Amniotic epithelial cell (primary cell): ENCODE results near the gene HLF.

Experiments
- DNase-seq: peaks from one replicate; pipeline ENCODE4 v3.0.0-alpha.2; 2010; ENCODE audit warnings: low read depth

HLF gene, protein sequence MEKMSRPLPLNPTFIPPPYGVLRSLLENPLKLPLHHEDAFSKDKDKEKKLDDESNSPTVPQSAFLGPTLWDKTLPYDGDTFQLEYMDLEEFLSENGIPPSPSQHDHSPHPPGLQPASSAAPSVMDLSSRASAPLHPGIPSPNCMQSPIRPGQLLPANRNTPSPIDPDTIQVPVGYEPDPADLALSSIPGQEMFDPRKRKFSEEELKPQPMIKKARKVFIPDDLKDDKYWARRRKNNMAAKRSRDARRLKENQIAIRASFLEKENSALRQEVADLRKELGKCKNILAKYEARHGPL

DNA sequence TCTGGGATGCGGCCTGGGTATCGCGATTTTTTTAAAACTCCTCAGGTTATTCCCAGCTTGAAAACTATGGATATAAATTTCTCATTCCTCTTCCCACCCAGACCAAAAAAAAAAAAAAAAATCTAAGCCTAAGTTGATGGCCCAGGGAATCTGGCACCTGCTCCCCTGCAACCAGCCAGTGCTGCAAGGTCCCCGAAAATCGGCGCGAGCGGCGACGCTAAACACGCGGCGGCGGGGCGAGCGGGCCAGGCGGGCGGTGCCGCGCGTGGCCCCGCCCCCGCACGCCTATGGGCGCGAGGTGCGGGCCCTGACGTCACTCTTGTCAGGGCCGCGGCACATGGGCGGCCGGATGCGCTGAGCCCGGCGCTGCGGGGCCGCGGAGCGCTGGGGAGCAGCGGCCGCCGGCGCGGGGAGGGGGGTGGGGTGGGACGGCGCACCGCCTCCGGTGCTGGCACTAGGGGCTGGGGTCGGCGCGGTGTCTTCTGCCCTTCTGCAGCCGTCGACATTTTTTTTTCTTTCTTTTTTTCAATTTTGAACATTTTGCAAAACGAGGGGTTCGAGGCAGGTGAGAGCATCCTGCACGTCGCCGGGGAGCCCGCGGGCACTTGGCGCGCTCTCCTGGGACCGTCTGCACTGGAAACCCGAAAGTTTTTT lies at the start of gene HLF:
Gene HLF (plus strand): TSS at position 316 of the 654 bp plus-strand sequence. CDS start 525 bp downstream, outside the sequence.
- peak; percentile 64 for DNase-seq

- DNase-seq, result no peak
These were observed 49.0 kb upstream of the HLF start for GRCh38 chr17:55215711-55216110.

DNA sequence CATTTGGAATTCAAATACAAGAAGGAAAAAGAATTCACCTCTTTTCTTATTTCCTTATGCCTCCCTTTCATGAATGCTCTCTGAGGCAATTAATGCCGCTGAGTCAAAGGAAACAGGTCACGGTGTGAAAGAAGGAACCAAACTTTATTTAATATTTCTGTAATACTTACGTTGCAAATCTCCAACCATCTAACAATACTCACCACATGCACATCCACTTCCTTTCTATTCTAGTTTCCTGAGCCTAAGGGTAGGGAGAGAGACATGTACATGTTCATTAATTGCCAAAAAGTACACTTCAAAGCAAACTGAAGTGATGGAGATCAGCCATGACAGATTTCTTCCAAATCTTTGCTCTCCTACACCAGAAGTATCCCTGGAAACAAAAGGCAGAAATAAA lies 47.9 kb upstream of the HLF start:
- no peak for DNase-seq

GRCh38 chr17:55219459-55219858 lies 45.3 kb upstream of the HLF start:
- DNase-seq, result no peak

DNA sequence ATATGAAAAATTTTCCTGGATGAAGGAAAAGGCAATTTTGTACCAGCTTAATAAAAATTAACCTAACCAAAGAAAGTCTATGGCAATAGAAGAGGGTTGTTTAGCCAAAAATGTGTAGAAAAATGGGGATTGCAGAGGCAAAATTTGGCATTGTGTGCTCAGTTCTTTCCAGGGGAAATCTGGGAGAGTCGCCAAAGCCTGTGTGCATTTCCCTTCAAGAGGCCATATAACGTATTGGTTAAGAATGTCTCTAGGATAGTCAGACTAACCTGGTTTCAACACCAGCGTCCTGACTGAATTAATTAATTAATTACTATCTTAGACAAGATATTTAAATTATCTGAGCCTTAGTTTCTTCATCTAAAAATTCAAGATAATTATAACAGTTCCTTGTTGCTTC lies 44.8 kb upstream of the HLF start:
- DNase-seq, result no peak

DNA sequence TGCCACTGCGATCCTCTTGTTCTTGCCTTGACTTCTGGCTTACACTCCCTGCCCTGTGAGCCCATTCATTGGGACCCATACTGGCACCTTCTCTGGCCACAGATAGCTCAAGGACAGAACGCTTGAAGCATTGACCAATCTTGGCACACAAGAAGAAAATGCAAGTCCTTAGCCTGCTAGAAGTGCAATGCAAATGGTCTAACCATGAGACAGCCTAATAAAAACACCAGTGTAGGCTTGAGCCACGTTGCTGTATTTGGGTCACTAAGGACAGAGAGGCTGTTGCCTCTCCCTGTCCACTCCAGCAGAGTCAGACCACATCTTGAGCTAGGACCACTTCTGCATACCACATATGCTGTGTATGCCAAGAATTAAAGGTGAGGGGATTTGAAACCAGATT lies 41.2 kb upstream of the HLF start:
- no peak for DNase-seq

DNA sequence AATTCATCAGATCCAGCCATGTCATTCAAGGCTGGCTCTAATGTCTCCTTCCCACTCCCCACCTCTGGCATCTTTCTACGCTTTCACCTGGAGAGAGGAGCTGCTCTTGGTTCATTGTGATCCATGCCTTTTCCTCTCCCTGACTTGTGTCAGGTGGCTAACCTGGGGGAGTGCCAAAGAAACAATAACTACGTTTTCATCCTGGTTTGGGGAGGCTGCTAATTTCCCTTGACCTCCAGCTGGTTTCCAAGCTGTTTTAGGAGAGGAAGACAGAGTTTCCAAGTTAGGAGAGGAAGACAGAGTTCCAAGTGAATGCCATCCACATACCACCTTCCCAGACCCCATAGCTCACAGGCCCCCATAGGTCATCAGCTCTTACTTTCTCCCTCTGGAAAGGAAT lies 40.0 kb upstream of the HLF start:
- no peak for DNase-seq

DNA sequence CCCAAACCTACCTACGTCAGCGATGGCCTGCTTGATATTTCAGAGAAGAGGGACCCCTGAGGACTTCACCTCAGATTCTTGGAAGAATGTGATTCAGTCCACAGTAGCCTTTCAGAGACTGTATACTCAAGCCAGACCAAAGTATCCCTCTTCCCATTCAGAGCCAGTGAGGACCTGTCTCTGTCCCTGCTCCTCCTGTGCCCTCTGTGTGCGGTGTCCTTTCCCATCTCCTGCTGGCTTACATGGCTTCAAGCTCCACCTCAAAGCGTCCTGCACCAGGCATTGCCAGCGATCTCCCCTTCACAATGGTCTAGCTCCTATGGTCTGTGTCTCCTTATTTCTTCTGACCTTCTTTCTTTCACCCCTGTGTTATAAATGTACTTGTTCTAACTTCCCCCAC lies 39.5 kb upstream of the HLF start:
- no peak for DNase-seq

GRCh38 chr17:55228683-55229192 lies 36.0 kb upstream of the HLF start:
- no peak for DNase-seq

GRCh38 chr17:55229276-55229675 lies 35.5 kb upstream of the HLF start:
- DNase-seq, result no peak

GRCh38 chr17:55230716-55231115 lies 34.0 kb upstream of the HLF start:
- no peak for DNase-seq

DNA sequence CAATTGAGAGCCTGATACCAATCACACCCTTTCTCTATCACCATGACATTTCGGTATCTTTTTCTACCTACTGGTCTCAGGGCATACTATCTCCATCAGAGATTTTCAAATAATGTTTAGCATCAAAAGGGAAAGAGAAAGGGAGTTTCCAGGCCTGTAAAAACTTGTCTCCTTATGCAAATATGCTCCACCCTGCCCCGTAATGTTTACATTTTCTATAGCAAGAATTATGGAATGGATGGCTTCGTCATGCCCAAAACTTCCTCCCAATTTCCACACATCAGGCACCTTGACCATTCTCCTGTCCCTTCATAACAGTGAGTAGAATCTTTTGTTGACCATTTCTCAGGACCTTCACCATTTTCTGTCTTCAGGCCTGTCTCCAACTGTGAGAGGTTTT lies 30.9 kb upstream of the HLF start:
- DNase-seq, result no peak

GRCh38 chr17:55236316-55236715 lies 28.4 kb upstream of the HLF start:
- no peak for DNase-seq

DNA sequence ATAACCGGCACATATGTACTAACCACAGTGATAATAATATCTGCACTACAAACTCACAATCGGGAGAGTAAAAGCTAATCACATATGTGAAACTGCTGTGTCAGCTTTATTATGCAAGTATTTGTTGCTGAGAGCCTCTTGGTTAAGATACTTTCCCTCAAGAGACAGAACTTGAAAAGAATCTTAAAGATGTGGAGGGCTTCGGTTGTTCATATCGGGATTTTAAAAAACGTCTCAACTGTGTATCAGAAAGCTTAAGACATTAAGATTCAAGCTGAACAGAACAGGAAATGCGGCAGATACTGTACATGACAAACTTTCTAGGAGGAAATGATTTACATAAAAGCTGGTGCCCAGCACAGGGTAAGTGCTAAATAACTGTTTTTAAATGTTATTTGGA lies 27.5 kb upstream of the HLF start:
- no peak for DNase-seq

DNA sequence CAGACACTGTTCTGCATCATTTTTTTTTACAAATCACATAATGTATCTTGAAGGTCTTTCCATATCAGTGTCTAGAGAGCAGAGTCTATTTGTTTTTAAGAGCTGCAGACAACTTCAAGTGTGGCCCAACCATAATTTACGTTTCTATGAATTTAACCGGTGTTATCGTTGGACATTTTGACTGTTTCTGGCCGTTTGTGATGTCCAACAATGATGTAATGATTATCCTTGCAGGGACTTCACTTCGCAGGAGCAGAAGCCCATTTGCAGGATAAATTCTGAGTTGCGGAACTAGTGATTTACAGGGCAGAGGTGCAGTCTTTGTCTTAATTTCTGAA lies 26.9 kb upstream of the HLF start:
- DNase-seq, result no peak

- DNase-seq, result peak; percentile 85
These were observed 26.4 kb upstream of the HLF start for GRCh38 chr17:55238179-55238930.

DNA sequence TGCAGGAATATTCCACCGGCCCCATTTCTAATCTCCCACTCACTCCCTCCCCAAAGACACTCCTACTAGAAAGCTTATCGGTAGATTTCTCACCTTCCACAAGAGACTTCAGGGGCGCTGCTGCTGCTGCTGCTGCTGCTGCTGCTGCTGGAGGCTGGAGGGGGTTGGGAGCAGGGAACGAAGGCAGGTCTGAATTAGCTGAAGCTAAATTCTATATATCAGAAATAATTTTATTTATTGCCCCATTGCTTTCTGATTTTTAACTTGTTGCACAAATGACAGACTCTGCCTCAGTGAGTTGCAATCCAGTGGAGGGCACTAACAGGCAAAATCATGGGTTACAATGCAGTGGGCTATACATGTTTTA lies 25.8 kb upstream of the HLF start:
- DNase-seq, result no peak

DNA sequence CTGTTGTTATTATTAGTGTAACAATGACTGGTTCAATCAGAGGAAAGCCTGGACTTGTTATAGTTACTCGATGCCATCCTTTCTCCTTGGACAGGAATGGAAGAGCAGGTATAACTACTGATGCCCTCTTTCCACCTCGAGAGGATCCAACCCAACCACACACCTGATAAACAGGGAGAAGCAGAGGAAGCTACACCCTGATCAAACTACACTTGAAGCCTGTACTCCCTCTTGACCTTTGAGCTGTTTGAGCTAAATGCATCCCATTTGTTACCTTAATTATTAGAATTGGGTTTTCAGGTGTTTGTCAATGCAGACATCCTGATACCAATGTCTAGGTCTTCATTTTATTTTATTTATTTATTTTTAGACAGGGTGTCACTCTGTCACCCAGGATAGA lies 23.7 kb upstream of the HLF start:
- no peak for DNase-seq

- no peak for DNase-seq
These were observed 22.3 kb upstream of the HLF start for GRCh38 chr17:55242476-55242875.

DNA sequence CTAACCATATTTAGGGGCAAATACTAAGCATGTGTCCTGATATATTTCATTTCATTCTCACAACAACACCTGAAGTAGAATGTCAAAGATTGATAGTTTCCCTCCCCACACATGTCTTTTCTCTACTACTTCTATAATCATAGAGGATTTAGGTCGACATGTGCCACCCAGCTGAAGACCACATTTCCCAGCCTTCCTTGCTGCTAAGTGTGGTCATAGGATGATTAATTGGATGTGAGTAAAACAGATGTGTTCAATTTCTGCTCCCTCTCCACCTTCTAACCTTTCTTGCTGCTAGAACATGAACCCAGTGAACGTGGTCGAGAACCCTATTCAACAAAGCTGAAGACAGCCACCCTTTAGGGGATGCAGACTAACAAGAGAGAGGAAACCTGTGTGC lies 18.8 kb upstream of the HLF start:
- DNase-seq, result no peak

- DNase-seq, result no peak
These were observed 18.2 kb upstream of the HLF start for GRCh38 chr17:55246583-55246982.

- DNase-seq, result no peak
These were observed 16.7 kb upstream of the HLF start for GRCh38 chr17:55248077-55248476.

DNA sequence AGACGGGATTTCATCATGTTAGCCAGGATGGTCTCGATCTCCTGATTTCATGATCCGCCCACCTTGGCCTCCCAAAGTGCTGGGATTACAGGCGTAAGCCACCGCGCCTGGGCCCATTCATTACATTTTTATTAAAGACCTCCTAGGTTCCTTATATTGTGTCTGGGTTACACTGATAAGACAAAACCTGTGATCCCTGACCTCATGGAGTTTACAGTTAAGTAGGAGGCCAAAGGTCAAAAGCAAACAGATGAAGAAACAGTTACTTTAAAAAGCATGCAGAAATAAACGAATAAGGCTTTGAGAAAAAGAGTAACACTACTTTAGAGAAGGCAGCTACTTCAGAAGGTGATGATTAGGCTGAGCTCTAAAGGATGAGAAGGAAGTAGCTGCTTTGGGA lies 14.9 kb upstream of the HLF start:
- DNase-seq, result no peak
